HepG2 (cell line): Measurements from ENCODE around the gene SMG7. TPM values are rescaled to one million over a fixed set of nuclear protein-coding genes. Genes with fewer than 3 reads are reported as not detected.

Source experiments
- ARNT2 ChIP-seq: sonication (generic); formaldehyde crosslinking; IDR thresholded peaks from 2 replicates; pipeline ENCODE4 v1.8.0; 2022; ENCODE audit warnings: mild to moderate bottlenecking, low read depth, missing genetic modification reagents, moderate library complexity
- DNMT1 ChIP-seq: sonication (generic); formaldehyde crosslinking; IDR thresholded peaks from 2 replicates; pipeline ENCODE4 v1.5.1; 2020; ENCODE audit warnings: mild to moderate bottlenecking, missing genetic modification reagents
- DNMT3B ChIP-seq: conservative IDR thresholded peaks from 2 replicates; pipeline ENCODE4 v1.6.1; 2016; ENCODE audit warnings: missing biosample characterization, control low read depth
- GLI4 ChIP-seq: sonication (generic); formaldehyde crosslinking; IDR thresholded peaks from 2 replicates; pipeline ENCODE4 v1.5.1; 2020; ENCODE audit warnings: missing genetic modification reagents, mild to moderate bottlenecking, moderate library complexity, borderline replicate concordance
- HDAC2 ChIP-seq: sonication (generic); formaldehyde crosslinking; IDR thresholded peaks from 2 replicates; pipeline ENCODE4 v1.4.0; 2020; ENCODE audit warnings: missing genetic modification reagents
- HDAC6 ChIP-seq: fragments of 200-600 bp; sonication (generic); IDR thresholded peaks from 2 replicates; pipeline ENCODE4 v1.7.0; 2017; ENCODE audit warnings: mild to moderate bottlenecking, antibody characterized with exemption, low read length, low read depth
- HIVEP1 ChIP-seq: sonication (generic); formaldehyde crosslinking; IDR thresholded peaks from 2 replicates; pipeline ENCODE4 v1.4.0; 2020; ENCODE audit warnings: mild to moderate bottlenecking, missing genetic modification reagents
- HNRNPUL1 ChIP-seq: fragments of 200-400 bp; formaldehyde crosslinking; IDR thresholded peaks from 2 replicates; pipeline ENCODE4 v1.6.1; 2017; ENCODE audit warnings: low read depth, mild to moderate bottlenecking, low read length, moderate library complexity
- MTA1 ChIP-seq: sonication (generic); formaldehyde crosslinking; IDR thresholded peaks from 2 replicates; pipeline ENCODE4 v1.4.0; 2020; ENCODE audit warnings: missing genetic modification reagents, mild to moderate bottlenecking, borderline replicate concordance
- NFIC ChIP-seq: IDR thresholded peaks from 2 replicates; pipeline ENCODE4 v1.6.1; 2012; ENCODE audit warnings: mild to moderate bottlenecking, low read length, inconsistent platforms
- NFYB ChIP-seq: sonication (generic); formaldehyde crosslinking; IDR thresholded peaks from 2 replicates; pipeline ENCODE4 v1.4.0; 2020; ENCODE audit warnings: missing genetic modification reagents
- PRDM4 ChIP-seq: sonication (generic); formaldehyde crosslinking; IDR thresholded peaks from 2 replicates; pipeline ENCODE4 v1.9.0; 2021; ENCODE audit warnings: missing genetic modification reagents, borderline replicate concordance
- SMARCC2 ChIP-seq: fragments of 450-650 bp; IDR thresholded peaks from 2 replicates; pipeline ENCODE4 v1.6.1; 2017; ENCODE audit warnings: antibody characterized with exemption, mild to moderate bottlenecking
- THAP9 ChIP-seq: sonication (generic); formaldehyde crosslinking; IDR thresholded peaks from 2 replicates; pipeline ENCODE4; 2020; ENCODE audit warnings: missing genetic modification reagents, mild to moderate bottlenecking, borderline replicate concordance
- TMF1 ChIP-seq: sonication (generic); formaldehyde crosslinking; IDR thresholded peaks from 2 replicates; pipeline ENCODE4 v1.8.1; 2022; ENCODE audit warnings: low read depth, missing genetic modification reagents
- ZBTB7A ChIP-seq: sonication (generic); formaldehyde crosslinking; IDR thresholded peaks from 2 replicates; pipeline ENCODE4 v1.8.0; 2022; ENCODE audit warnings: mild to moderate bottlenecking, missing genetic modification reagents
- ZFYVE20 ChIP-seq: sonication (generic); formaldehyde crosslinking; IDR thresholded peaks from 2 replicates; pipeline ENCODE4 v1.8.0; 2023; ENCODE audit warnings: low read depth, mild to moderate bottlenecking, moderate library complexity, missing genetic modification reagents, borderline replicate concordance
- ZMAT3 ChIP-seq: sonication (generic); formaldehyde crosslinking; conservative IDR thresholded peaks from 2 replicates; pipeline ENCODE4 v1.7.0; 2021; ENCODE audit warnings: missing genetic modification reagents
- ZMYM3 ChIP-seq: sonication (generic); formaldehyde crosslinking; IDR thresholded peaks from 2 replicates; pipeline ENCODE4 v1.5.1; 2020; ENCODE audit warnings: mild to moderate bottlenecking, missing genetic modification reagents
- ZNF101 ChIP-seq: sonication (generic); formaldehyde crosslinking; IDR thresholded peaks from 2 replicates; pipeline ENCODE4 v1.4.0; 2020; ENCODE audit warnings: mild to moderate bottlenecking, low read depth, missing genetic modification reagents, borderline replicate concordance
- ZNF441 ChIP-seq: sonication (generic); formaldehyde crosslinking; IDR thresholded peaks from 2 replicates; pipeline ENCODE4 v1.7.0; 2021; ENCODE audit warnings: missing genetic modification reagents, borderline replicate concordance
- ZNF672 ChIP-seq: sonication (generic); formaldehyde crosslinking; IDR thresholded peaks from 2 replicates; pipeline ENCODE4 v1.8.1; 2022; ENCODE audit warnings: missing genetic modification reagents
- ZNF703 ChIP-seq: sonication (generic); formaldehyde crosslinking; IDR thresholded peaks from 2 replicates; pipeline ENCODE4 v1.5.1; 2020; ENCODE audit warnings: missing genetic modification reagents, mild to moderate bottlenecking, moderate library complexity, borderline replicate concordance
- ZNF766 ChIP-seq: sonication (generic); formaldehyde crosslinking; IDR thresholded peaks from 2 replicates; pipeline ENCODE4 v1.5.0; 2020; ENCODE audit warnings: missing genetic modification reagents, borderline replicate concordance
- ZNF839 ChIP-seq: sonication (generic); formaldehyde crosslinking; IDR thresholded peaks from 2 replicates; pipeline ENCODE4 v1.4.0; 2020; ENCODE audit warnings: missing genetic modification reagents, mild to moderate bottlenecking, borderline replicate concordance
- ZSCAN30 ChIP-seq: sonication (generic); formaldehyde crosslinking; IDR thresholded peaks from 2 replicates; pipeline ENCODE4 v1.5.0; 2020; ENCODE audit warnings: mild to moderate bottlenecking, missing genetic modification reagents
- polyA plus RNA-seq, 8 experiments: library from polyadenylated mRNA; depleted of rRNA in 3 of 8; stranded (reverse) in 7 of 8; unstranded in 1 of 8; fragments of >200 nt; fragmentation: Illumina TruSeq in 4 of 8; extraction: Trizol in 4 of 8; gene quantifications; 2 replicates each; pipeline versions ENCODE4 v1.2.1 to v1.2.3, GENCODE V29; 2011 to 2016; ENCODE audit warnings: low read depth in 4 of 8, missing spikeins in 1 of 8, mixed read lengths in 1 of 8; ENCODE audit not compliant: insufficient read depth in 1 of 8
- total RNA-seq, 5 experiments: library from RNA; depleted of rRNA; stranded (reverse); fragments of >200 nt; fragmentation: Illumina TruSeq; extraction: Trizol; gene quantifications; 2 replicates each; pipeline ENCODE4 v1.2.3, GENCODE V29; 2016; ENCODE audit warnings: low read depth in 1 of 5

SMG7 gene
- total and polyA plus RNA-seq, 2 of the 13 experiments (the other 11 are each of a cell fraction or from before 2014, with no cell fraction given), result 14.9 to 27.9 TPM

GRCh38 chr1:183471743-183472487, 384 bp upstream of the SMG7 start (continued):
- TF ChIP-seq ZSCAN30 (CRISPR knock-in tag), result no peak
- no peak for TF ChIP-seq PRDM4 (CRISPR knock-in tag)
- TF ChIP-seq NFIC, result peak; percentile 42; the same call in 1 of the 2 replicates
- no peak for TF ChIP-seq DNMT1 (CRISPR knock-in tag)
- TF ChIP-seq ZNF766 (CRISPR knock-in tag), result 0 out of 2 replicates have a peak, but pooled peaks have one; percentile 28
- TF ChIP-seq SMARCC2, result no peak
- TF ChIP-seq HNRNPUL1, result no peak
- no peak for TF ChIP-seq DNMT3B (CRISPR knock-in tag)
- TF ChIP-seq MTA1 (CRISPR knock-in tag), result no peak
- TF ChIP-seq ZNF672, result no peak
- TF ChIP-seq ZFYVE20 (CRISPR knock-in tag), result no peak
- no peak for TF ChIP-seq ZNF839 (CRISPR knock-in tag)
- TF ChIP-seq ZNF703 (CRISPR knock-in tag), result no peak
- no peak for TF ChIP-seq TMF1 (CRISPR knock-in tag)
- TF ChIP-seq THAP9 (CRISPR knock-in tag), result peak; percentile 99
- TF ChIP-seq NFYB (CRISPR knock-in tag), result peak; percentile 71
- TF ChIP-seq ZNF101 (CRISPR knock-in tag), result no peak
- TF ChIP-seq ARNT2 (CRISPR knock-in tag), result peak; percentile 77; the same call in 1 of the 2 replicates
- TF ChIP-seq ZMYM3 (CRISPR knock-in tag), result no peak
- TF ChIP-seq GLI4 (CRISPR knock-in tag), result no peak
- TF ChIP-seq HDAC6, result no peak
- TF ChIP-seq HDAC2, result peak; percentile 71; the same call in 1 of the 2 replicates
- no peak; the same call in 1 of the 2 replicates for TF ChIP-seq ZNF441 (CRISPR knock-in tag)
- TF ChIP-seq HIVEP1, result no peak; the same call in 1 of the 2 replicates
- no peak for TF ChIP-seq ZMAT3 (CRISPR knock-in tag)
- TF ChIP-seq ZBTB7A (CRISPR knock-in tag), result peak; percentile 97
